Right lobe of liver (tissue), 6 donors: ENCODE measurements around the gene SERTM1. TPM values are rescaled to one million over a fixed set of nuclear protein-coding genes. Genes with fewer than 3 reads are reported as not detected.

ENCODE experiments used
- ATAC-seq, 4 donors: fragments of 200-7000 bp; cut with Tn5 transposase; one replicate each; pipeline ENCODE4 v1.9.1; 2020; ENCODE audit warnings: mild to moderate bottlenecking in 4 of 4, moderate library complexity in 4 of 4
- DNase-seq, 3 donors: peaks; one replicate each; pipeline ENCODE4 v3.0.0-alpha.2; 2020
- H3K27ac ChIP-seq, 3 donors: fragments of 200-600 bp; one replicate each; pipeline ENCODE4 v1.8.0; 2022
- H3K27me3 ChIP-seq, 2 donors: fragments of 200-600 bp; one replicate each; pipeline ENCODE4 v1.8.0; 2022
- H3K36me3 ChIP-seq, 4 donors: fragments of 200-600 bp; sonication (generic) in 1 of 4; one replicate each; pipeline versions ENCODE4 v1.5.1 to v1.8.0; 2017 to 2022; ENCODE audit warnings: control low read depth in 1 of 4
- H3K4me1 ChIP-seq, 4 donors: fragments of 200-600 bp; sonication (generic) in 1 of 4; one replicate each; pipeline versions ENCODE4 v1.5.1 to v1.8.0; 2017 to 2022; ENCODE audit warnings: control low read depth in 1 of 4
- H3K4me3 ChIP-seq, 3 donors: fragments of 200-600 bp; one replicate each; pipeline ENCODE4 v1.8.0; 2022
- H3K9me3 ChIP-seq, 4 donors: fragments of 200-600 bp; sonication (generic) in 1 of 4; one replicate each; pipeline versions ENCODE4 v1.5.1 to v1.8.0; 2017 to 2022; ENCODE audit warnings: control low read depth in 1 of 4
- POLR2A ChIP-seq: fragments of 450-650 bp; IDR thresholded peaks from one replicate; pipeline ENCODE4 v1.6.1; 2017; ENCODE audit warnings: antibody characterized with exemption, mild to moderate bottlenecking
- WGBS: methylation state at CpG from one replicate; pipeline ENCODE4 v1.1.6; 2018; ENCODE audit warnings: low coverage, low lambda C conversion rate; ENCODE audit not compliant: insufficient coverage; ENCODE audit errors: missing lambda C conversion rate; 5-methylcytosine and 5-hydroxymethylcytosine counted together
- intact Hi-C, 2 donors: fragments of 100-400 bp; cut with DNase I; formaldehyde crosslinking; loops; one replicate each; pipeline versions ENCODE4 v1.11.2 to v1.14.1; 2022
- total RNA-seq, 6 experiments: library from RNA; depleted of rRNA in 2 of 6; stranded (reverse); fragments of >200 nt in 2 of 6; fragmentation: NEBNext Ultra II Directional in 3 of 6; extraction: Animal tissue kit (Norgen Biotek cat#: 25700) in 3 of 6; gene quantifications; one replicate each; pipeline versions ENCODE4 v1.1.0 to v1.2.4, GENCODE V29; 2016 to 2023
- TF ChIP-seq, protein P1 (sequence below), 4 donors: fragments of 200-600 bp in 3 of 4; fragments of 450-650 bp in 1 of 4; IDR thresholded peaks; one replicate each; pipeline versions ENCODE4 v1.5.1 to v1.8.0; 2016 to 2022; ENCODE audit warnings: antibody characterized with exemption in 4 of 4, mild to moderate bottlenecking in 2 of 4
- donor health status: DM: no; HTN: yes; CAD: no.
- donor health status: DM: no; HTN: no; CAD: no.
- donor health status: DM: no; HTN: no; CAD: no.
- donor health status: DM: no; HTN: yes; CAD: no.
- donor health status: DM: no; HTN: yes; CAD: no.

SERTM1 gene
- total RNA-seq, 6 experiments from 2014 or later = not detected

GRCh38 chr13:36746051-36746450 is 72.2 kb downstream of the SERTM1 start:
- Histone ChIP-seq H3K27me3 (no peaks in the 10 kb centered on the region), H3K4me1 (no peaks in the 10 kb centered on the region), H3K36me3 (no peaks in the 10 kb centered on the region), H3K4me3 (no peak overlapping the region), H3K27ac (no peak overlapping the region), H3K9me3 (no peaks in the 10 kb centered on the region)
- WGBS = 76% methylated on average over 2 of the region's 2 CpGs
- intact Hi-C loops = no loop called here
- no peak for DNase-seq
- ATAC-seq = no peak
- TF ChIP-seq, protein P1, sequence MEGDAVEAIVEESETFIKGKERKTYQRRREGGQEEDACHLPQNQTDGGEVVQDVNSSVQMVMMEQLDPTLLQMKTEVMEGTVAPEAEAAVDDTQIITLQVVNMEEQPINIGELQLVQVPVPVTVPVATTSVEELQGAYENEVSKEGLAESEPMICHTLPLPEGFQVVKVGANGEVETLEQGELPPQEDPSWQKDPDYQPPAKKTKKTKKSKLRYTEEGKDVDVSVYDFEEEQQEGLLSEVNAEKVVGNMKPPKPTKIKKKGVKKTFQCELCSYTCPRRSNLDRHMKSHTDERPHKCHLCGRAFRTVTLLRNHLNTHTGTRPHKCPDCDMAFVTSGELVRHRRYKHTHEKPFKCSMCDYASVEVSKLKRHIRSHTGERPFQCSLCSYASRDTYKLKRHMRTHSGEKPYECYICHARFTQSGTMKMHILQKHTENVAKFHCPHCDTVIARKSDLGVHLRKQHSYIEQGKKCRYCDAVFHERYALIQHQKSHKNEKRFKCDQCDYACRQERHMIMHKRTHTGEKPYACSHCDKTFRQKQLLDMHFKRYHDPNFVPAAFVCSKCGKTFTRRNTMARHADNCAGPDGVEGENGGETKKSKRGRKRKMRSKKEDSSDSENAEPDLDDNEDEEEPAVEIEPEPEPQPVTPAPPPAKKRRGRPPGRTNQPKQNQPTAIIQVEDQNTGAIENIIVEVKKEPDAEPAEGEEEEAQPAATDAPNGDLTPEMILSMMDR (IDR thresholded peaks at IDR 0.05) = no peak
- no peak for TF ChIP-seq POLR2A

Other genes with a start within 250 kb of the SERTM1 start
- under 1 TPM in 1 of 6 experiments, not detected in 5; 0.15 TPM for gene CCNA1, start 241.5 kb upstream of the SERTM1 start, total RNA-seq
- gene RFXAP, start 145.2 kb downstream of the SERTM1 start, total RNA-seq = 1 to 10 TPM in 3 of 6 experiments, under 1 TPM in 3; 0.50 to 1.6 (median 1.0) TPM
- 1 to 10 TPM in 4 of 6 experiments, under 1 TPM in 2; 0.80 to 1.5 (median 1.3) TPM for gene SMAD9, start 246.2 kb downstream of the SERTM1 start, total RNA-seq